ENCODE results near the gene PLCL2.

Gene PLCL2

GRCh38 chr3:17011728-17012338 lies 127.1 kb downstream of the PLCL2 start:
- no peak for DNase-seq (ENCODE audit: low spot score)

- no peak for DNase-seq (ENCODE audit: low spot score)
Observed at GRCh38 chr3:17013050-17013449, 128.3 kb downstream of the PLCL2 start.

- no peak for DNase-seq (ENCODE audit: low spot score)
Observed at GRCh38 chr3:17013571-17013970, 128.8 kb downstream of the PLCL2 start.

GRCh38 chr3:17014284-17014683 lies 129.5 kb downstream of the PLCL2 start:
- DNase-seq (ENCODE audit: low spot score), result no peak

- no peak for DNase-seq (ENCODE audit: low spot score)
Observed at GRCh38 chr3:17014709-17015108, 130.0 kb downstream of the PLCL2 start.

GRCh38 chr3:17021614-17022013 lies 136.9 kb downstream of the PLCL2 start:
- DNase-seq (ENCODE audit: low spot score), result no peak

- DNase-seq (ENCODE audit: low spot score), result no peak
Observed at GRCh38 chr3:17023006-17023664, 138.4 kb downstream of the PLCL2 start.

GRCh38 chr3:17025594-17026139 lies 140.9 kb downstream of the PLCL2 start:
- no peak for DNase-seq (ENCODE audit: low spot score)

GRCh38 chr3:17027318-17027717 lies 142.6 kb downstream of the PLCL2 start:
- no peak for DNase-seq (ENCODE audit: low spot score)

- no peak for DNase-seq (ENCODE audit: low spot score)
Observed at GRCh38 chr3:17028363-17028762, 143.6 kb downstream of the PLCL2 start.

GRCh38 chr3:17030438-17030837 lies 145.7 kb downstream of the PLCL2 start:
- DNase-seq (ENCODE audit: low spot score), result no peak

GRCh38 chr3:17030956-17031652 lies 146.3 kb downstream of the PLCL2 start:
- DNase-seq (ENCODE audit: low spot score), result no peak

- DNase-seq (ENCODE audit: low spot score), result peak; percentile 45
Observed at GRCh38 chr3:17032407-17033034, 147.8 kb downstream of the PLCL2 start.

- DNase-seq (ENCODE audit: low spot score), result no peak
Observed at GRCh38 chr3:17033516-17034168, 148.9 kb downstream of the PLCL2 start.

GRCh38 chr3:17035033-17035432 lies 150.3 kb downstream of the PLCL2 start:
- no peak for DNase-seq (ENCODE audit: low spot score)

- DNase-seq (ENCODE audit: low spot score), result no peak
Observed at GRCh38 chr3:17035966-17036365, 151.2 kb downstream of the PLCL2 start.

GRCh38 chr3:17038141-17038540 lies 153.4 kb downstream of the PLCL2 start:
- no peak for DNase-seq (ENCODE audit: low spot score)

GRCh38 chr3:17038900-17039553 lies 154.3 kb downstream of the PLCL2 start:
- DNase-seq (ENCODE audit: low spot score), result no peak

GRCh38 chr3:17039594-17039993 lies 154.8 kb downstream of the PLCL2 start:
- DNase-seq (ENCODE audit: low spot score), result no peak

- no peak for DNase-seq (ENCODE audit: low spot score)
Observed at GRCh38 chr3:17040322-17040989, 155.7 kb downstream of the PLCL2 start.

GRCh38 chr3:17040990-17041377 lies 156.2 kb downstream of the PLCL2 start:
- no peak for DNase-seq (ENCODE audit: low spot score)

Data from hematopoietic multipotent progenitor cell treated with erythropoietin and hydrocortisone succinate and interleukin-3 and kit ligand, for 15 days (in vitro differentiated cells).